Fibroblast of pulmonary artery (primary cell): ENCODE measurements around the gene ACSM2B.
"Not testable (repeated sequence)": the region's sequence is repeated elsewhere in the genome, so short reads cannot be mapped to it uniquely, and the experiment has no call there.

ENCODE experiments used
- DNase-seq: peaks from one replicate; pipeline ENCODE4 v3.0.0-alpha.2; 2010; ENCODE audit warnings: low read depth
- H3K4me3 ChIP-seq: replicated peaks from 2 replicates; pipeline ENCODE4 v1.5.1; 2011; ENCODE audit warnings: low read depth, mild to moderate bottlenecking, control low read depth, low read length, moderate library complexity
- CTCF ChIP-seq: IDR thresholded peaks from 2 replicates; pipeline ENCODE4 v1.5.1; 2011; ENCODE audit warnings: mild to moderate bottlenecking, control low read depth, low read length, inconsistent platforms; ENCODE audit errors: missing control alignments

ACSM2B gene

GRCh38 chr16:20538181-20538580, 38.0 kb downstream of the ACSM2B start:
- no peak for TF ChIP-seq CTCF
- DNase-seq: no peak

GRCh38 chr16:20536669-20537068, 39.5 kb downstream of the ACSM2B start:
- H3K4me3 ChIP-seq, DNase-seq: not testable (repeated sequence)

More at GRCh38 chr16:20538181-20538580, 38.0 kb downstream of the ACSM2B start:
- no peak overlapping the region for H3K4me3 ChIP-seq

- H3K4me3 ChIP-seq, DNase-seq: not testable (repeated sequence)
Measured at GRCh38 chr16:20532284-20532792, 43.8 kb downstream of the ACSM2B start.

GRCh38 chr16:20531795-20532194, 44.4 kb downstream of the ACSM2B start:
- DNase-seq, H3K4me3 ChIP-seq: not testable (repeated sequence)

GRCh38 chr16:20520103-20520502, 56.1 kb downstream of the ACSM2B start:
- no peak overlapping the region for H3K4me3 ChIP-seq
- no peak for DNase-seq
- no peak for TF ChIP-seq CTCF

- TF ChIP-seq CTCF: no peak
- DNase-seq: no peak
- no peak overlapping the region for H3K4me3 ChIP-seq
Measured at GRCh38 chr16:20519231-20519630, 56.9 kb downstream of the ACSM2B start.

- no peak for DNase-seq
- H3K4me3 ChIP-seq: no peak overlapping the region
- no peak for TF ChIP-seq CTCF
Measured at GRCh38 chr16:20517149-20517548, 59.0 kb downstream of the ACSM2B start.

- TF ChIP-seq CTCF: no peak
- no peak for DNase-seq
- H3K4me3 ChIP-seq: no peak overlapping the region
Measured at GRCh38 chr16:20515688-20516090, 60.5 kb downstream of the ACSM2B start.

GRCh38 chr16:20510323-20510722, 65.8 kb downstream of the ACSM2B start:
- no peak for DNase-seq
- no peak for TF ChIP-seq CTCF
- H3K4me3 ChIP-seq: no peak overlapping the region
